NCI-H1417 treated with DMSO at 0.1 percent for 48 hours (cell line): ENCODE measurements around the gene ECEL1.

Experiments
- DNase-seq: peaks from one replicate; lab custom pipeline; 2025; lab: John Stamatoyannopoulos, UW

The ECEL1 gene

DNA sequence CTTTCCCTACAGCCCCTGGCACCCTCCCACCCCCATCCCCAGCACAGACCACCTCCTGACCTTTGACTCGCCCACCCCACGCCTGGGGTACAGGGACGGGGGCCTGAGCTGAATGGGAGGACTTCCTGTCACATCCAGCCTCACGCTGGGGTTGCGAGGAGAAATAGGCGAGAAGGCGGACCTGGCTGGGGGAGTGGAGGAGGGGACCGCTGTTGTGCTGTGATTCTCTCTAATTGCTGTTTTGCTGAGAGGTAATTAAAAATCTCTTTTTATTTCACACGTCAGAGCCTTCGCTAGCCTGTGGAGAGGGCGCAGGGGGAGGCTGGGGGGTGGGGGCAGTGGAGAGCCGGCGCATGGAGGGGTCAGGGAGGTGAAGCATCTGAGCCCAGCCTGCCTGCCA is 9.7 kb upstream of the ECEL1 start:
- DNase-seq = peak; percentile 43

DNA sequence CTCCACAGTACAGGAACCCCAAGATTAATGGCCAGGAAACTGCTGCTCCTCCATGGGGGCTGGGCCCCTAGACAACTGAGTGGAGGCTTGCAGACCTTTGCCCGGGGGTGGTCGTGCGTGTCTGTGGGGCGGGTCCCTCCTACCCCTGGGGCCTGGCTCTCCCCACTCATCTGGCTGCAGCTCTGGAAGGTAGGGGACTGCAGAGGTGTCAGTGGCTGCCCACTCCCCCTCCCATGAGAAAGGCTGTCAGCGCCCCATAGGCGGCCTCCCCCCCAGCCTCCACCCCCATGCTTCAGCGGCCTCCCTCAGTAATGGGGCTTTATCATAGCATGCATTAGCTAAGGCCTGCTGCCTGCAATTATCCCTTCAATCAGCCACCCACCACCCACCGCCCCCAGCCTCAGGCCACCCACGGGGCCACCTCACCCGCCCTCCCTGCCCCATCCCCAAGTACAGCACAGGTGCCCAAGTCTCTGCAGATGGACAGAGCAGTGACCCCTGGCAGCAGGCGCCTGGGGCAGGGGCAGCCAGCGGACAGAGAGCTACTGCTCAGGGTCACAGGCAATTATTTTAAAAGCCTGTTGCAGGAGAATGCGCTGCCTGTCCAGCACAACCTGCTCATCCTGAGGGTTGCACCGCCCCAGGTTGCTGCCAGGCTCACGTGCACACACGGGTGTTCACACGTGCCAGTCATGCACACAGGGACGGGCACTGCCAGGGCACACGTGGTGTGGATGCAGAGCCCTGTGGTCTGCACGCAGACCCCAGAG is 9.1 kb upstream of the ECEL1 start:
- no peak for DNase-seq

DNA sequence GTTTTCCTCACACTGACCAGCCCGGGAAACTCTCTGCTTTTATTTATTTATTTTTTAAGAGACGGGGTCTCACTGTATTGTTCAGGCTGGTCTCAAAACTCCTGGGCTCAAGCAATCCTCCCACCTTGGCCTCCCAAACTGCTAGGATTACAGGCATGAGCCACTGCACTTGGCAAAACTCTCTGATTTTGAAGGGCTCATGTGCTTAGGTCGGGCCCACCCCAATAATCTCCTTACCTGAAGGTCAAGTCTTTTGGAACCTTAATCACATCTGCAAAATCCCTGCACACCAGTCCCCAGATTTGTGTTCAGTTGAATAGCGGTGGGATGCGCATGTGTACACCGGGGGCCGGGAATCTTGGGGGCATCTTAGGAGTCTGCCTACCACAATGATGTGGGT is 7.7 kb upstream of the ECEL1 start:
- no peak for DNase-seq

DNA sequence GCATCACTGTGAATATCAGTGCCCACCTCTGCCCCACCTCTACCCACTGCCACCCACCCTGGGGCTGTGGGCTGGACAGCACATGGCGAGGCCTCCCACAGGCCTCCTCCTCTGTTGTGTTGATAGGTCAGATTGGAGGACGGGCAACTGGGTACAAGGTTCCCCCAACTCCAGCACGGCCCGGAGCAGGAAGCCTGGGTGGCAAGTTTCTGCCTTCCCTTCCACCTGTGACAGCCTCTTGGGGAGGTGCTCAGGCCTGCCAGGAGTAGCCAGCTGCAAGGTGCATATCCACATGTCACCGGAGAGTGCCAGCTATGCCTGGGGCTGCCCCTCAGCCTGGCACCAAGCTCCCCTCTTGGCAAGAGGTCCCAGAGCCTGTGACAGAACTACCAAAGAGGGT is 6.9 kb upstream of the ECEL1 start:
- DNase-seq = no peak

DNA sequence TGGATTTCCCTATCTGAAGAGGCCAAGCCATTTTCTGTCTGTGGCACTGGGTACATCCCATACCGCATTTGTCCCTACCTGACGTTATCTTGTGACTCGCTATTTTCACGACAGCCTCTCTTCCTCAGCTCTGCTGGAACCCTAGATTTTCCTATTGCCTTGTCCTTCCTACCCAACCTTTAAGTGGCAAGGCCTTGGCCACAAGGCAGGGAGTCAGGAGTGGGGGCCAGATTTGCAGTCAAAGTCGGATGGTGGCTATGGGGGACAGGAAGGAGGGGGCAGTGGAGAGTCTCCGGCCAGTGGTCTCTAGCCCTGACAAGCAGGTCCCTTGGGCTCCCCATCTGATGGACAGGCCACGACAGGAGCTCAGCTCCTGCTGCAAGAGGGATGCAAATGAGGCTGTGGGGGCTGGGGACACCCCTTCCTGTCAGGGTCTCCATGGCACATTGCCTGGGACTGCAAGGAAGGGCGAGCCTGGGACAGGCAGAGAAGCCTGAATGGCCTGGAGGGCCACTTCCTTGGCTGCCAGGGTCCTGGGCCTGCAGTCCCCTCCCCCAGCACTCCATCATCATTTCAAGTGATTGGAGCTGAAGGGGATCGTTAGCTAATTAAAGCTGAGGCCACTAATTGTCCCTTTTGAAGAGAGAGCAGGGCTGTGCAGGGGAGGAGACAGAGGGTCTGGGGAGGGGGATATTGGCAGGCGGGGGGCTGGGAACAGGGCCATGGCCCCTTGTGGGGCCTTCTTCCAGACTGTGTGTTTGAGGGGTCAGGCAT is 6.3 kb upstream of the ECEL1 start:
- DNase-seq = no peak

DNA sequence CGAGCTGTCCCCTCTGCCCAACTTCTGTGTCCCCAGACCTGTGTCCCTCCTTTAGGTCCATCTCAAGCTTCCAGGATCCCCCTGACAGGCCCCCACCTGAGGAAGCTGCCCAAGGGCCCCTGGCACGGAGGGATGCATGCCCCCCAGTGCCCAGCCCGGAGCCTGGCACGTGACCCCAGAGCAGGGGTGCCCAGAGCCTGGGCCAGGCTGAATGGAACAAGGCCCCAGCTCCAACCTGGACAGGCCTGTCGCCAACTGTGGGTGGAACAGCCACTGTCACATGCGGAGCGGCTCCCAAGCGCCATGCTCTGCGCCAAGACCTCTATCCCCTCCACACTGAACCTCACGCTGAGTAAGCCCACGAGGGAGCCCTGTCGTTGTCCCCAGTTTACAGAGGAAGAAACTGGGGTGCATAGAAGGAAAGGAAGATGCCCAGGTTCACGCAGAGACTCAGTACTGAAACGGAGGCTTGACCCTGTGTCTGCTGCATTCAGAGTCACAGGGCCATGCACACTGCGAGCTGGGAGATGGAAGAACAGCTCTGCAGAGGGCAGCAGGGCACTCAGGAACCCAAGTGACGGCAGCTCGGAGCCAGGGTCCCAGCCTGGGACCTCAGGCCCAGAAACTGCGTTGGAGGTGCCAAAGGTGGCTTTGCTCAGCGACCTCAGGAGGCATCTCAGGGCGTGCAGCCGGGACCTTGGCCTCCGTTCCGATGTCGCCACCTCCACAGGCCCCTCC is 5.5 kb upstream of the ECEL1 start:
- DNase-seq = no peak

DNA sequence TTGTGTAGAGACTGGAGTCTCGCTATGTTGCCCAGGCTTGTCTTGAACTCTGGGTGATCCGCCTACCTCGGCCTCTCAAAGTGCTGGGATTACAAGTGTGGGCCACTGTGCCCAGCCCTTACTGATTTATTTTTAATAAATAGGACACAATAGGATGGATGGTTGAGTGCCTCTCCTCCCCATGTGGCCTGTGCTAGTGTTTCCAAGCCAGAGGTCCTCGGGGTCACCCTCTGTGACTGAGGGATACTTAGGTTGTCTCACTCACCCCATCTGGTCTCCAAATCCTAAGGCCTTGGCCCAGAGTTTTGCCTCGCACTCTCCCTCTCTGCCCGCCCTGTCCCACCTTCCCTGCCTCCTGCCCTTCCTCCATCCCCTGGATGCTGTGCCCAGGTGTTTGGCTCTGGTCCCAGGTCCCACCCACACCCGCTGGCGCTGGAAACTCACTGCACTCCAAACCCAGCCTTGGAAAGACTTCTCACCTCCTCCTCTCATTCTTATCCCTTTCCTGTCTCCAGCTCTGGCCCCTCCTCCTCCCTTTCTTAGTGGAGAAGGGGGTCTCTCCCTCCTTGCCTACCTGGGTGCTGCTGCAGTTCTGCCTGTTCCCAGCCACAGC is 4.7 kb upstream of the ECEL1 start:
- no peak for DNase-seq

DNA sequence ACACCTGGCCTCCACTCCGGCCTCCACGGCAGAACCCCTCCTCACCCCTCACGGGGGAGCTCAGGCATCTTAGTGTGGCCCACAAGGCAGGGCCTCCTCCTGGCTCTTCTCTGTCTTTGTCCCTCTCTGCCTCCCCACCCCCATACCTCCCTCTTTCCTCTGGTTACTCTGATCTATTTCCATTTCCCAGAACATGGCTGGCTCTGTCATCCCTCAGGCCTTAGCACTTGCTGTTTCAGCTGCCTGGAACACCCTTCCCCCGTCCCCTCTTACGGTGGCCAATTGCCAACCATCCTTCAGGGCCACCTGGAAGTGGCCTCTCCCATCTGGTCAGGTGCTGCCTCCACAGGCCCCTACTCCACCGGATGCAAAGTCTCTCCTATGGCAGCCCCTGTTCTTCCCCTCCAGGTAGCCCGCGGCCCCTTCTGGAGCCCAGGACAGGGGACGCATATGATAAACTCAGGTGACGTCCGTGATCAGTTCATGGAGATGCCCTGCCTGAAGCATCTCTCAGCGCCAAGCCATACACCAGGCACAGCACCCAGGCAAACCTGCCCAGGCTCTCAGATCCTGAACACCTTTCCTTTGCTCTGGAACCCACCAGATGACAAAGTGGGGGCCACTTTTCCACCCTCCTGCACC is 3.6 kb upstream of the ECEL1 start:
- DNase-seq = no peak

DNA sequence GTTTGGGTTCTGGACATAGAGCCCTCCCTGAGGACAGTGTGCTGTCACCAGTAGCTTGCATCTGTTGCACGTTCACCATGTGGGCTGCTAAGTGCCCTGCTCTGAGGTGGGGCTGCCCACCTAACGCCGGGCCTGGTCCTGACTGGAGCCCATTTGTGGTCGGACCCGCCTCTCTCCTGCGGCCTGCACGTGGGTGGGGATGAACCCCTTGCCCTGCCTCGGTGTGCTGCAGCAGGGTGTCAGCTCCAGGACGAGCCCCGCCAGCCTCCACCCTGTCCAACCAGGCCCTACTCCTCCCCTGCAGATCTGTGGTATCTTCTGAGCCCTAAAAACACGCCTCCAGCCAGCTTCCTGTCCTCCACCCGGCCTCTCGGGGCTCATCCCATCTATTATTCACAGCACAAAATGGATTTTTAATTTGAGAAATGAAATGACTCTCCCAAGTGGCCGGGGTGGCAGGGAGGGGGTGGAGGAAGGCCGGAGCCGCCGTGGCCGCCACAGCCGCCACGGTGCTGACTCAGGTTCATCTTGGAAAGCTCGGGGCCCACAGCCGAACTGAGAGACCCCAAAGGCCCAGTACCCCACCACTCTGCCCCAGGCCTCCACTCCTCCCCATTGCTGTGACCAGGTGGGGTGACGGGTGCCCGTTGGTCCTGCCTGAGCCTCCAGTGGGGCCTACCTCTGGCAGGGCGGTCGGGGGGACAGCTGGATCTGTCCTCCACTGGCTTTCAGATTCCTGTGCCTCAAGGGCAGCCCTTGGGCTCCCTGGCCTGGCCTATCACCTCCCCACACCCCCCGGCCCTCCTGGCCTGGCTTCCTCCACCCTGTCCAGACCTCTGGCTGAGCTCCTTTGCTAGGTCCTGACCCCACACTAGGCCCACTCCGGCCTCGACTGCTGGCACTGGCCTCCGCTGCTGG is 2.8 kb upstream of the ECEL1 start:
- no peak for DNase-seq

DNA sequence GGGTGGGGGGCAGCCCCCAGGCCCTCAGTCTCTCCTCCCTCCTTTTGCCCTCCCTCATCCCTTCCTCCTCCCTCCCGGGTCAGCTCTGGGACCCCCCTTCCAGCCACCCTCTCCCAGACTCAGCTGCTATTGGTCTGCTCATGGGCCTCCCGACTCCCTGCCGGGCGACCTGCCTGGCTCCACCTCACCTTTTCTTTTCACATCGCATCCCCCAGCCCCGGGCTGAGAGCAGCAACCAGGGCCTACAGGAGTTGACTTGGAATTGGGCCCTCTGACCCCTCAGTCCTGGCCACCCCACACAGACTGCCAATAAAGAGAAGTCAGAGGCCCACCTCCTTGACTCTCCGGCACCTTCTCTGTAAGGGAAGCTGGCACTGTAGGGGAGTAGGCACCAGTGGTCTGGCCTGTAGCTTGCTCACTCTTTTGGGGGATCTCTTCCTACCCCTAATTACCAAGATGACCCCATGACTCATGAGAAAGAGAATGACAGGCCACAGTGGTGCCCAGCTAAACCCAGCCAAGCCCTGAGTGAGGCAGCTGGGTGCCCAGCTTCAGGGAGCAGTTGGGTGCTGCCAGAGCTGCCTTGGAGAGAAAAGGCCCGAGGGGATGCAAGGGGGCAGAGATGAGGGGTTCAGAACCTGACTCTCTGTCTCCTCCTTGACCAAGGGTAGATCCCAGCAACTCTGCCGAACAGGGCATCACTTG is 2.0 kb upstream of the ECEL1 start:
- no peak for DNase-seq

DNA sequence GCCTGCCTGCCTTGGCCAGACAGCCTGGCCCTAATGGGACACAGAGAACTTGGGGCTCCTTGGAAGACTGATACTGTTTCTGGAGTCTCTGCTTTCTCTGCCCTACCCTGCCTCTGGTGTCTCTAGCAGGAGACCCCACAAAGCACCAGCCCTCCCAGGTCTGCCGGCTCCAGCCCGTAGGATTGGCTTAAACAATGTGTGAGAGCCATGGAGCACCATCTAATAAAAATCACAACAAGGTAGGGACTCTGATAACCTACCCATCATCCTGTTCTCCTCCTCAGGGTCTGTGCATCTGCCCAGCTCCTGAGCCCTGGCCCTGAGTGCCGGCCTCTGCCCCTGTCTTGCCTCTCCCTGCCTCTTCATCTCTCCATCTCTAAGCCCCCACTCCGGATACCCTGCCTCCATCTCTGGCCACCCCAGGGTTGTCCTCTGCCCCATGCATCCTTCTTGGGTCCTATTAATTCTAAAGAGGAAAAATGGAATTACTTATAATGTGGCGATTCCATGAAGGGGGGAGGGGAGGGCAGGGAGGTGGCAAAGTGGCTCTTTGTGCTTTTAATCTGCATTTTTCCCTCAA is 1.2 kb upstream of the ECEL1 start:
- DNase-seq = no peak

DNA sequence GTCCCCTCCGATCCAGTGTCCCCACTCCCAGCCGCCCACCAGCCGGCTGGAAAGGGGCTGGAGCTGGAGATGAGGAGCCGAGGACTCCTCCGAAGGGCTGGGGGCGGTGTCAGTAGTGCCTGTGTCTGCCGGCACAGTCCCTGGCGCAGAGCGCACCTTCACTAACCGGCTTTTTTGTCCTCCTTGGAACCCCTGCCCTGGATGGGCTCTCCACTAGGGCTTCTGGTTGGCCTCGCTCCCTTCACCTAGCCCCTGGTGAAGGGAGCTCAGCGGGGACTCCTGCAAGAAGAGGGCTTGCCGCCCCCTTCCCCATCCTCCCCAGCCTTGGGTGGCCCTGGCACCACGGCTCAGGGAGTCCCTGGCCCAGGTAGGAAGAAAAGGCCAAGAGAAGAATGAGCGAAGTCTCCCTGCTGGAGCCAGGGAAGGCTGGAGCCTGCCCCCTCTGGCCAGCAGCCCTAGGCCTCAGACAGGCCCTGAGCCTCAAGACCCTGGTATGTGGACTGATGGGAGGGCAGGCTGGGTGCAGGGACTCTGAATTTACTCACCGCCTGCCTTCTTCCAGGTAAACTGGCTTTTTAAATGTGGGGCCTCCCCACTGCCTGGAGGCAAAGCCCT is 570 bp upstream of the ECEL1 start:
- no peak for DNase-seq

DNA sequence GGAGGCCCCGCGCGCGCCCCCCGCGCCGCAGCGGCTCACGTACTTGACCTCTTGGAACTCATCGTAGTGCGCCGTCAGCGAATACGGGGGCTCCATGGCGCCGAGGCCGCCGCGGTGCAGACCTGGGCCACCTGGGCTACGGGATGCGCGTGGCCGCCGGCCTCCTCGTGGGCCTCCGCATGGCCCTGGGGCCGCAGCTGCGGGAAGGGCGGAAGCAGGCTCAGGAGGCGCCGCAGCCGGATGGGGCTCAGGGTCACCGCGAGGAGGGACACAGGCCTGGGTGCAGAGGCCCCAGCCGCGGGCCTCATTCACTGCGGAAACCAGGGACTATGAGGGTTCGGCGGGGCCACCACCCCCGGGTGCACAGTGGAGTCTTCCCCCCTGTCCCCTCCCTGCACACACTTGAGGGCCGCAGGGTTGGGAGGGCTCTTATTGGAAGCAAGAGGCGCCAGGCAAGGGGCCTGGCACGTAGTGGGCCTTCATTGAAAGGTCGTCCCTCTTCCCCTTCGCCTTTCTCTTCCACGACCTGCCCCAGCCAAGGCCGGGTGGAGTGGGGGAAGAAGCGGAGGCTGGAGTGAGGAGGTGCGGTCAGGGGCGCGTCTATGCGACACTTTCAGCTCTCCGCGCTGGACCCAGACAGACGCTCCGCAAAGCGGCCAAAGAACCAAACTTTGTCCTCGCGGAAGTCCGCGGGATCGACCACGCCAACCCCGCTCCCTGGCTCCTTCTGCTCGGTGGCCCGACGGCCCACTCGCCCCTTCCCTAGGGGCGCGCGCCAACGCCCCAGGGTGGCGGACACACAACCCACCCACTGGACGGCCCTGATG is 863 bp downstream of the ECEL1 start:
- DNase-seq = no peak

DNA sequence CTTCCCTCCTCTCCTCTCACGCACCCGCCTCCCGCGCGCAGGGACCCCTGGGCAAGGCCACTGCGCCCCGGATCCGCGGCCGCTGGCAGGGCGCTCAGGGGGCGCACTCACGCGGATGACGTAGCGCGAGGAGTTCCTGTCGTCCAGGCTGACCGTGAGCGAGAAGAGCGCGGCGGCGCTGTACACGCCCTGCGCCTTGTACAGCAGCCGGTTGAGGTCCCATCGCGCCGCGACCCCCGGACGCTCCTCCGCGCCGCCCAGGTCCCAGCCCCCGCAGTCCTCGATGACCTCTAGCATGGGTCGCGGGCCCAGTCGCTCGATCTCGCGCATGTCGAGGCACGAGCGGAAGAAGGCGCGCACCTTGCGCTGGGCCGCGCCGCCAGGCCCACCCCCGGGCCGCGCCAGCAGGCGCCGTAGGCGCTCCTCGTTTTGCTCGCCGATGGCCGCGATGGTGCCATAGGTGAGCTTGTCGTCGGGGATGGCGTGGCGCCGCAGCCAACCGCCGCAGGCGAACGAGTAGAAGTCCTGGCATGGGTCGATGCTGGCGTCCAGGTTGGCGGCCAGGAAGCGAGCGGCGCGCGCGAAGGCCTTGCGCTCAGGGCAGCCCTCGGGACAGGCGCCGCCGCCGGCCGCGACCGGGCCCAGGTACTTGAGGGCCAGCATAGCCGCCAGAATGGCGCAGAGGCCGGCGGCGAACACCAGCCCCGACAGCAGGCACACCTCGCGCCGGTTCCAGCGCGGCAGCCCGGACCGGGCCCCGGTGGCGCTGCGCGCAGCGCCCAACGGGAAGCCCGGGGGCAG is 1.7 kb downstream of the ECEL1 start:
- no peak for DNase-seq

DNA sequence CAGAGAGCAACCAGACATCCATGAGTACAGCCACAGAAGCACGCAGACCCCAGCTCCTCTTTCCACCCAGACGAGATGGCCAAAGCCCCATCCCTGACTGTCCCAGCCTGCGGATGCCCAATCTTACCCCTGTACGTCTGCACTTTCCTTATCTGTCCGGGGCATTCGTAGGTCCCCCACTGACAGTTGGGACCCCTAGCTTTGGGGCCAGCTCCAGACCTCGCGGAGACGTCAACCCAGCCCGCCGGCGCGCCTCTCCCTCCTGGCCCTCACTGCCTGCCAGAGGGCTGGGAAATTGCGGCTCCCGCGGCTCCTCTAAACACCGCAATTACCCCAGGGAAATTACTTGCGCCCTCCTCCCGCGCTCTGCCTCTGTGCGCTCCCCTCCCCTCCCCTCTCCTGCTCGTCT is 2.3 kb downstream of the ECEL1 start:
- no peak for DNase-seq

DNA sequence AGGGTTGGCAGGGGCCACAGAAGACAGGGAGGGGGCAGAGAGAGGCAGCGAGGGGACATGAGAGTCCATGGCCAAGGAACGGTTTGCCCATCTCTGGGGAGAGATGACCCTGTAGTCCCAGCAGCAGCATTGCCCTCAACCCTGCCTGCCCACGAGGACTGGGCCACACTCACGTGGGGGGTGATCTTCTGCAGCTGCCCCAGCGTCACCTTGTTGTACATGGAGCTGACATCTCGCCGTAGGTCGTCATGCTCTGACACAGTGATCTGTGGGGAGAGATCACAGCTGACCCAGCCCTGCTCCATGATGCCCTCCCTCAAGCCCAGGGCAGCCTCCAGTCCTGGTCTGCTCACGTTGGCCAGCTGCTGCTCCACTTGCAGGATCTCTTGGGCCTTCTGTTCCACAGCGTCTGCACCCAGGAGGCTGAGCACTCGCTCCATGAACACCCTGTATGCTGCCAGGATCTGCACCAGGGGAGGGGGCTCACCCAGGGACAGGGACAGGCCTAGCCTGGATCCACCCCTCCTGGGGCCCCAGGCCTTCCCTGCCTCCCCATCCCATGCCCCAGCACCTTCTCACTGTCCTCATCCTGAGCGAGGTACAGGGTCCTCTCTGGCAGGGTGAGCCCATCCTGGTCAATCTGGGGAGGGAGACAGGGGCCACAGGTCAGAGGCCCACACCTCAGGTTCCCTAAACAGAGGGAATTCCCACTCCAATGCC is 2.8 kb downstream of the ECEL1 start:
- no peak for DNase-seq
